NCI-H460 (cell line): ENCODE measurements around the gene CFB. TPM values are rescaled to one million over a fixed set of nuclear protein-coding genes. Genes with fewer than 3 reads are reported as not detected.
A peak's percentile ranks its signal among the peaks of the same experiment; 100 is the strongest.

ENCODE experiments used
- DNase-seq: peaks from one replicate; pipeline ENCODE4 v3.0.0-alpha.2; 2016; ENCODE audit warnings: low read depth; ENCODE audit errors: extremely low read depth
- total RNA-seq: library from RNA; depleted of rRNA; stranded (reverse); fragments of >200 nt; shearing (Covaris generic); gene quantifications from 2 replicates; pipeline ENCODE4 v1.2.3, GENCODE V29; 2014

The CFB gene
- total RNA-seq, 1 experiment from 2014 or later: not detected

GRCh38 chr6:31947864-31948263, 2.0 kb downstream of the CFB start:
- no peak for DNase-seq

GRCh38 chr6:31948306-31948705, 2.4 kb downstream of the CFB start:
- no peak for DNase-seq

- peak; percentile 18 for DNase-seq
These were observed 3.0 kb downstream of the CFB start for GRCh38 chr6:31948753-31949413.

GRCh38 chr6:31949926-31950548, 4.1 kb downstream of the CFB start:
- no peak for DNase-seq

GRCh38 chr6:31952140-31952805, 6.4 kb downstream of the CFB start:
- DNase-seq: peak; percentile 40

- no peak for DNase-seq
These were observed 7.0 kb downstream of the CFB start for GRCh38 chr6:31952890-31953289.

- no peak for DNase-seq
These were observed 8.6 kb downstream of the CFB start for GRCh38 chr6:31954511-31954910.

GRCh38 chr6:31956796-31957195, 10.9 kb downstream of the CFB start:
- no peak for DNase-seq

GRCh38 chr6:31958412-31958740, 12.5 kb downstream of the CFB start:
- no peak for DNase-seq

GRCh38 chr6:31958741-31959739, 13.1 kb downstream of the CFB start, which contains the start of the genes NELFE and SKIC2:
Gene NELFE (minus strand): TSS chr6:31958971. CDS start chr6:31958446, 525 bp downstream.
Gene SKIC2 (plus strand): TSS chr6:31959175. CDS start chr6:31959193, 18 bp downstream.
- peak; percentile 94 for DNase-seq

GRCh38 chr6:31961616-31962015, 15.7 kb downstream of the CFB start:
- DNase-seq: no peak

- no peak for DNase-seq
These were observed 18.0 kb downstream of the CFB start for GRCh38 chr6:31963921-31964320.

- DNase-seq: no peak
These were observed 19.8 kb downstream of the CFB start for GRCh38 chr6:31965700-31966099.

- no peak for DNase-seq
These were observed 20.6 kb downstream of the CFB start for GRCh38 chr6:31966506-31966905.

- no peak for DNase-seq
These were observed 21.4 kb downstream of the CFB start for GRCh38 chr6:31966997-31967925.

GRCh38 chr6:31967926-31968320, 22.0 kb downstream of the CFB start:
- no peak for DNase-seq

- no peak for DNase-seq
These were observed 22.4 kb downstream of the CFB start for GRCh38 chr6:31968326-31968725.

- no peak for DNase-seq
These were observed 23.2 kb downstream of the CFB start for GRCh38 chr6:31968791-31969711.
